Stimulated activated CD8-positive, alpha-beta memory T cell treated with anti-CD3 and anti-CD28 coated beads, Interleukin-7, amount 100 ng/mL, for 1 hour (primary cell): Measurements from ENCODE around the gene SEPTIN10.
"Not testable (repeated sequence)": the region's sequence is repeated elsewhere in the genome, so short reads cannot be mapped to it uniquely, and the experiment has no call there.

ENCODE experiments used
- DNase-seq, 2 donors: peaks; one replicate each; pipeline ENCODE4 v3.0.0-alpha.2; 2020; ENCODE audit warnings: low read depth in 2 of 2

The SEPTIN10 gene

GRCh38 chr2:109601783-109602182 is 12.0 kb downstream of the SEPTIN10 start:
- DNase-seq: no peak

GRCh38 chr2:109597283-109597682 is 16.5 kb downstream of the SEPTIN10 start:
- DNase-seq: no peak

GRCh38 chr2:109595644-109596043 is 18.1 kb downstream of the SEPTIN10 start:
- no peak for DNase-seq

- no peak for DNase-seq
These were observed 19.4 kb downstream of the SEPTIN10 start for GRCh38 chr2:109594246-109594885.

GRCh38 chr2:109592905-109593304 is 20.9 kb downstream of the SEPTIN10 start:
- no peak for DNase-seq

- no peak for DNase-seq
These were observed 22.6 kb downstream of the SEPTIN10 start for GRCh38 chr2:109591206-109591605.

GRCh38 chr2:109586687-109587086 is 27.1 kb downstream of the SEPTIN10 start:
- DNase-seq: no peak

- DNase-seq: no peak
These were observed 30.6 kb downstream of the SEPTIN10 start for GRCh38 chr2:109582928-109583895.

GRCh38 chr2:109577630-109578029 is 36.1 kb downstream of the SEPTIN10 start:
- DNase-seq: not testable (repeated sequence)

- DNase-seq: no peak
These were observed 38.4 kb downstream of the SEPTIN10 start for GRCh38 chr2:109575373-109575772.

GRCh38 chr2:109563980-109564550 is 49.7 kb downstream of the SEPTIN10 start:
- DNase-seq: no peak

GRCh38 chr2:109563288-109563687 is 50.5 kb downstream of the SEPTIN10 start:
- no peak for DNase-seq

- no peak for DNase-seq
These were observed 51.3 kb downstream of the SEPTIN10 start for GRCh38 chr2:109562421-109562820.

GRCh38 chr2:109560265-109560664 is 53.5 kb downstream of the SEPTIN10 start:
- no peak for DNase-seq

- no peak for DNase-seq
These were observed 55.5 kb downstream of the SEPTIN10 start for GRCh38 chr2:109558076-109558882.

- DNase-seq: no peak
These were observed 56.5 kb downstream of the SEPTIN10 start for GRCh38 chr2:109557309-109557708.

GRCh38 chr2:109555346-109555900 is 58.3 kb downstream of the SEPTIN10 start:
- DNase-seq: no peak

GRCh38 chr2:109554758-109555157 is 59.0 kb downstream of the SEPTIN10 start:
- no peak for DNase-seq

GRCh38 chr2:109549016-109549590 is 64.7 kb downstream of the SEPTIN10 start:
- DNase-seq: no peak

GRCh38 chr2:109547280-109547679 is 66.5 kb downstream of the SEPTIN10 start:
- DNase-seq: no peak
